Spleen (tissue), 7 donors: ENCODE measurements around the gene PACSIN3.

Source experiments
- CTCF ChIP-seq, 11 experiments: fragments of 200-600 bp in 7 of 11; fragments of 450-650 bp in 4 of 11; sonication (generic) in 4 of 11; IDR thresholded peaks in 8 of 11; conservative IDR thresholded peaks in 3 of 11; 1 replicate in 7 of 11; 2 replicates in 4 of 11; pipeline versions ENCODE4 v1.4.0 to v1.8.0; 2016 to 2021; ENCODE audit warnings: antibody characterized with exemption in 11 of 11, inconsistent platforms in 4 of 11, mild to moderate bottlenecking in 1 of 11
- POLR2A ChIP-seq, 3 donors: fragments of 450-650 bp; IDR thresholded peaks; one replicate each; pipeline ENCODE4 v1.5.1; 2017; ENCODE audit warnings: antibody characterized with exemption in 3 of 3, mild to moderate bottlenecking in 1 of 3
- POLR2AphosphoS5 ChIP-seq, 3 donors: sonication (generic); formaldehyde crosslinking; IDR thresholded peaks; one replicate each; pipeline ENCODE4 v1.5.1; 2017; ENCODE audit warnings: antibody characterized with exemption in 3 of 3
- donor health status: DM: no; HTN: no; CAD: no; lungs with moderate emphysema.
- donor health status: DM: no; HTN: no; CAD: no.
- donor health status: DM: no; HTN: no; CAD: no.

- TF ChIP-seq POLR2A (IDR thresholded peaks at IDR 0.05), result no peak
- no peak for TF ChIP-seq CTCF (IDR thresholded peaks at IDR 0.05 in 8 of 11, conservative IDR thresholded peaks at IDR 0.05 in 3 of 11)
- TF ChIP-seq POLR2AphosphoS5 (IDR thresholded peaks at IDR 0.05), result no peak
These were observed 18.4 kb upstream of the PACSIN3 start for GRCh38 chr11:47204637-47204989.
